GM18511 (cell line): ENCODE results near the gene CDC123.
"Not testable (repeated sequence)": the region's sequence is repeated elsewhere in the genome, so short reads cannot be mapped to it uniquely, and the experiment has no call there.

Experiments
- ATAC-seq: cut with Tn5 transposase; IDR thresholded peaks from one replicate; pipeline ENCODE4 v1.9.1; 2021; ENCODE audit warnings: mild to moderate bottlenecking, moderate library complexity; ENCODE audit not compliant: unreplicated experiment

CDC123 gene

DNA sequence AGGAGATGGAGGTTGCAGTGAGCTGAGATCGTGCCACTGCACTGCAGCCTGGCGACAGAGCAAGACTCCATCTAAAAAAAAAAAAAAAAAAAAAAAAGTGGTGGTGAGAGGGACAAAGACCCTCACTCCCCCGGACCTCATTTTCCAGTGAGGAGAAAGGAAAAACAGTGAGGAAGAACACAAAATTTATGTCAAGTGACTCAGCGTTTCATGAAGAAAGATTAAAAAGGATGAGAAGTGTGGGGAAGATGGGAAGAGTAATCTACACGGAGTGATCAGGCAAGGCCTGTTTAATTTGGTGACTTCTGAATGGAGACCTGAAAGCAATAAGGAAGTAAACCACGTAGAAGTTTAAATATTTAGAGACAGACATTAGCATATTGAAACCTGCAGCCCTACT is 7.3 kb upstream of the CDC123 start:
- no peak for ATAC-seq

DNA sequence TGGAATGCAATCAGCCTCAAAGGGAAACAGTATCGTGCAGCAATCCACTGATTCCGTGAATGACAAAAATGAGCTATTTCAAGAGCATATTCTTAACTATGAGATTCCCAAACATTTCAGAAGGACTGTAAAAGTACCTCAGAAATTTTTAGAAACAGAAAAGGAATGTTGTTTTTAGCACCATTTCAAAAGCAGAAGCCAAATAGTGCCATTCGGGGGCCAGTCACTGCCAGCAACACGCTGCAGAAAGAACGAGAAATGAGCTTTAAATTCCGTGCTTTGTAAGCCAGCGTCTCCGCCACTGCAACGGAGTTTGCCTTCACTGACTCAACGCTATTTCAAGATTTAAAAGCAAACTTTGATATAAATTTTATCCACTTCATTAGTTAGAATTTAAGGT is 6.6 kb upstream of the CDC123 start:
- ATAC-seq, result no peak

DNA sequence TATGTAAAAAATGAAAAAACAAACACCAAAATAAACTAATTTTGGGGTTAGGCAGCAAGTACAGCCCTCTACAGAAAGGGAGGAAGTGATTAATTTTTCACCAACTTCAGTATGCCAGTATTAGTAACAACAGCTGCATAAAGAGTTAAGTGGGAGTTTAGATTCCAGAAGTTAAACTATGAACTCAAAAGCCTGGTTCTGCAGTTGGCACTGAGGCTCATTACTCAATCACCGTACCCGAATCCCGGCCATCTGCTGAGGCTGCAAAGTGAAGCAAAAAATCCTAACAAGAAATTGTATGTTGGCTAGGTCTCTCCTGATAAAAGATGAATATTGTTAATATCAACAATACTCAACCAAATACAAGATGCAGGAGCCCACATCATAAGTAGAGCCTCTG is 4.3 kb upstream of the CDC123 start:
- ATAC-seq, result no peak

DNA sequence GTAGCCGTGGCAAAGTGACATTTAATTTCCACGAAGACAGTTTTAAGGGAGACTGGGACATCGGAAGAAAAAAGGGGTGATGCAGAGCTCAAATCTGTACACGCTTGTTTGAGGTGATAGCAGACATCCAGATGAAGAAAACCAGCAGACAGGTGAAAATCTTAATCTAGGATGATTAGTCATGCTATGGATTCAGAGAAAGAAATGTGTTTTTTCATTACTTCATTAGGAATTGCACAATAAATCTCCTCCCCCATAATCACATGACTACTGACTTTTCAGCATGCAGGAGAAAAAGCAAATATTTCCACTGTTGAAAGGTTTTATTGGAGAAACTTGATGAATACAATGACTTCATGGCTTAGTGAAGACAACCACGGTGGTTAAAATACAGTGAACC is 2.8 kb upstream of the CDC123 start:
- no peak for ATAC-seq

DNA sequence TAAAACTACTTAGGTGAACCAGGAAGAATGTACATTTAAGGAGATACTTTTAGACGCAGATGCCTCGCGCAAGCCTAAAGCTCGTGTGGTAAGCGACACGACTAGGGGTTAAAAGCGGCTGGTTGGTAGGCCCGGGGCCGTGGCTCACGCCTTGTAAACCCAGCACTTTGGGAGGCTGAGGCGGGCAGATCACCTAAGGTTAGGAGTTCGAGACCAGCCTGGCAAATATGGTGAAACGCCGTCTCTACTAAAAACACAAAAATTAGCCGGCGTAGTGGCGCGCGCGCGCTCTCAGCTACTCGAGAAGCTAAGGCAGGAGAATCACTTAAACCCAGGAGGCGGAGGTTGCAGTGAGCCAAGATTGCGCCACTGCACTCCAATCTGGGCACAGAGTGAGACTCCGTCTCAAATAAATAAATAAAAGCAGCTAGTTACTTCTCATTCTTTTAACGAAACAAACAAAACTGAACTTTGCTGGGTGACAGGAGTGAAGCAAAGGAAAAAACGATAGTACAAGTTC is 1.2 kb upstream of the CDC123 start:
- ATAC-seq, result no peak

DNA sequence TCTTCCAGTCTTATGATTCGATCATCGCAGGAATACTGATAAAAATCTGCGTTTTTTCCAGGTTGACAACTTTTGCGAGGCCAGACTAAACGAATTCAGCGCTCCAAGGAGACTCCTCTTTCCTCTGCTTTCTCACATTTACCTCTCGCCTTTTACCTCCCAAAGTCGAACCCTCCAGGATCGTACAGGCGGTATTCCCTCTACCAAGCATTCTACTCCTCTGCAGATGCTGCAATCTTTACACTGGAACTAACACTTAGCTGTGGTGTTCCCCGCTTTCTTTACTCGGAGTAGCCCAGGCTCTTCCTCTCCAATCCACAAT is 746 bp upstream of the CDC123 start:
- ATAC-seq, result peak; percentile 25

DNA sequence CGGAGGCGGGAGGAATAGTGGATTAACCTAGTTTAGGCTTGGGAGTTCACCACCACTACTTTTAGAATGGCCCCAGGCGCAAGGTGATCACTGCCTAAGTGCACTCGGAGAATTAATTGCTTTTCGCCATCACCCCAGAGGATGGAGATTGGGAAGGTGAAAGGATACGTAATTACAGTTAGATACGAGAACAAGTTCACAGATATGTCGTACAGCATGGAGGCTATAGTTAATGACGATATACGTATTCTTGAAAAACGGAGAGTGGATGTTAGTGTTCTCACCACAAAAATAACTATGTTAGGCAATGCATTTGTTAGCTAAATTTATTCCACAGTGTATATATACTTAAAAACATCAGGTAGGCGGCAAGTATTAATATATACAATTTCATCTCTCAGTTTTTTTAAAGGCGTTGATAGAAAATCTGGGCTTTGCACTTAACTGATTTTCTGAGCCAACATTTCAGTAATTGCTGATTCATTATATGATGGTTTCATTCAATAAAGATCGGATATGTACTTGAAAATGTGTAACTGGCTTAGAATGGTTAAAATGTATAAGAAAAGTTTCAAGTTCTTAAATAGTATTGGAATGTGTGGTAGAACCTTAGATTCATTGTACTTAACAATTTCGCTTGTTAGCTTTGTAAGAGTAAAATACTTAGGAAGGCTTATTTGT is 683 bp downstream of the CDC123 start:
- ATAC-seq, result no peak

DNA sequence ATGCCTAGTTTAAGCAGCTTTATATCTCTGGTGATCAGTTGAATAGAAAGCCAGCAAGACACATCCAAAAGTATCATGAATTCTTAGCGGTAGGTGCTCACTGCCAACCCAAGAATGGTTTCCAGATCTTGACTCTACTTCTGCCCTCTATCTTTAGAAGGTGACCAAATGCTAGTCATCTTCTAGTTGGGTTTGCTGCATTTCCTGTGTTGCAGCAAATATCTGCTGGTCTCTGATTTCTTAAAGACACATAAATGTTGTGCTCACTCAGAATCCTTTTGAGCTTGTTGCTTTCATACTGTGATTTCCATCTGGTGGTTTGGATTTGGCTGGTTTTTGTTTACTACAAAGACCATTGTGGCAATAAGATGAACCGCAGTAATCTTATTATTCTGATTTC is 2.2 kb downstream of the CDC123 start:
- no peak for ATAC-seq

DNA sequence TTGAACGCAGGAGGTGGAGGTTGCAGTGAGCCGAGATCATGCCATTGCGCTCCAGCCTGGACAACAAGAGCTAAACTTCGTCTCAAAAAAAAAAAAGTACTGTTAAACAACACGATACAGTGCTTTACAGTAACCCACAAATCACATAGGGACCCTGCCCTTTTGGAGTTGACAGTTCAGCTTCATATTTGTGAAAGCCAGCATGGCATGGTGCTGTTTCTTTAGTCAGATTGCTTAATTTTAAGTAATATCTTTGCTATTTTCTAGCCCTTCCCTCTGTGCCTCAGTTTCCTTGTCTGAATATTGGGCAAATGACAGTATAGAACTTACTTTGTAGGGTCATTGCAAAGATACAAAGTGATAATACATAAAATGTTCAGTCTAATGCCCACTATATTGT is 4.9 kb downstream of the CDC123 start:
- ATAC-seq, result no peak

DNA sequence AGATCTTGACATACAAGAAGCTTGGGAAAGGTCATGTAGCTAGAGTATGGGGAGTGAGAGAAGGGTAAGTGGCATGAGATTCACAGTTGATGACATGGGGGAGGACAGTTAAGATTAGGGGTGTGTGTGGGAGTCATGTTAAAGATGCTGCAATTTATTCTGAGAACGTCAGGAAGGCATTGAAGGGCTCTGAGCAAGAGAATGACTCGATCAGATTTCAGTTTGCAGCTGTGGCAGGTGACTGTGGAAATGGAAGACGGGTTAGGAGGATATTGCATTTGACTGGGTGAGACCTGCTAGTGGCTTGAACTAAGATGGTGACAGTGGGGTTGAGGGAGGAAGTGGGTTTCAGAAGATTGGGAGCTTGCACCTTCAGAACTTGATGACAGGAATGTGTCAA is 5.6 kb downstream of the CDC123 start:
- no peak for ATAC-seq

DNA sequence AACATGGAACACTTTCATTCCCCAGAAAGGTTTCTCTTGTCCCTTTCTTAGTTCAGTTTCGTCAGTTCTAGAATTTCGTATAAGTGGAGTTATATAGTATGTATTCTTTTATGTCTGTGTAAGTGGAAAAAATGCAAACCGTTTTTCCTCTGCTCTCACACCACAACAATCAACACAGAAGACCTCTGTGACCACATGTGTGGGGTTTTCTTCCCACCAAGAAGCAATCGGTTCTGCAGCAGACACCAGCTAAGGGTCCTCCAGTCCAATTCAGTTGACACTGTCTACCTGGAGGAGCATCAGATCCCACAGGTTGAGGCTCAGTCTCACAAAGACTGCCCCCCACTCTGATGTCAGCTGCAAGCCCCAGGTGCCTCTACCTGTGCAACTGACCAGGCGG is 6.2 kb downstream of the CDC123 start:
- no peak for ATAC-seq

DNA sequence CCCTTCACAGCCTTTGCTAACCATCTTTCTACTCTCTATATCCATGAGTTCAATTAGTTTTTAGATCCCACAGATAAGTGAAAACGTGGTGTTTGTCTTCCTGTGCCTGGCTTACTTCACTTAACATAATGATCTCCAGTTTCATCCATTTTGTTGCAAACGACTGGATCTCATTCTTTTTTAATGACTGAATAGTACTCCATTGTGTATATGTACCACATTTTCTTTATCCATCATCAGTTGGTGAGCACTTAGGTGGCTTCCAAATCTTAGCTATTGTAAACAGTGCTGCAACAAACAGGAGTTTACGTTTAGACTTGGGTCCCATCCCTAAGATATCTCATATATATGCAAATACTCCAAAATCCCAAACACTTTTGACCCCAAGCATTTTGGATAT is 9.1 kb downstream of the CDC123 start:
- no peak for ATAC-seq

DNA sequence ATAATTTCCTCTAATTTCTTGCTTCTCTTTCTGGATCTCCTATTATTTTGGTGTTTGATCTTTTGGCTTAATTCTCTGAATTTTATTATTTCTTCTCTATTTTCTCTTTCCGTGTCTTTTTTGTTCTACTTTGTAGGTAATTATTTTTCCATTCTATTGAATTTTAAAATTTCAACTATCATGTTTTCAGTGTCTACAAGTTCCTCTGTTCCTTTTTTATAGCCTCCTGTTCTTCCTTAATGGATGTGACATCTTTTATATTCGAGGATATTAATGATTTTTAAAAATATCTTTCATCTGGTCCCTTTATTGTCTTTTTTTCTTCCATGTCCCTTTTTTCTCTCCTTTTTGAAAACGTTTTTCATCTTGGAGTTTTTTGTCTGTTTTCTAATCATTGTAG is 11.1 kb downstream of the CDC123 start:
- no peak for ATAC-seq

DNA sequence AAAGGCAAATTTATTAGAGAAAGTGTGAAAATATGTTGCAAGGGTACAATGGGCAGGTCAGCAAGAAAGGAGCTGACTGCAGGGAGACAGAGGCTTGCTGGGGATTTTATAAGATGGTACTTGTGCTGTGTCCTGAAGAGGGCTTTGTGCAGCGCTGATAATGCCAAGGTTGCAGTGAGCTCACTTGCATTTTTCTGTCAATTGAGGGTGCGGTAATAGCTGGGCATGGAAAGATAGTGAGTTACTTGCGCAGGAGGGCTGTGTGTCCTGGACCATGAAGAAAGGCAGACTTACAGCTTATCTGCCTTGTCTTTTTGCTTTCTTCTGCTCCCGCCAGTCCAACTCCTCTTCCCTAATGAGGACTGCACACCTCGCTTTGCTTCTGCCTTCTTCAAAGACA is 12.5 kb downstream of the CDC123 start:
- ATAC-seq, result no peak

DNA sequence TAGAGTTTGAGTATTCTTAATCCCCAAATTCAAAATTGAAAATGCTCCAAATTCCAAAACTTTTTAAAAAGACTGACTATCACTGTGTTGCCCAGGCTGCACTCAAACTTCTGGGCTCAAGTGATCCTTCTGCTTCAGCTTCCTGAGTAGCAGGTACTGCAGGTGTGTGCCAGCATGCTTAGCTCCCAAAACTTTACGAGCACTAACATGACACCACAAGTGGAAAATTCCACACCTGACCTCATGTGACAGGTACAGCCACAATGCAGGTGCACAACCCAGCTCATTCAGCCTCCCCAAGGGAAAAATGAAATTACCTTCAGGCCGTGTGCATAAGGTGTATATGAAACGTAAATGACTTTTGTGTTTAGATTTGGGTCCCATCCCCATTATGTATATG is 16.5 kb downstream of the CDC123 start:
- no peak for ATAC-seq

DNA sequence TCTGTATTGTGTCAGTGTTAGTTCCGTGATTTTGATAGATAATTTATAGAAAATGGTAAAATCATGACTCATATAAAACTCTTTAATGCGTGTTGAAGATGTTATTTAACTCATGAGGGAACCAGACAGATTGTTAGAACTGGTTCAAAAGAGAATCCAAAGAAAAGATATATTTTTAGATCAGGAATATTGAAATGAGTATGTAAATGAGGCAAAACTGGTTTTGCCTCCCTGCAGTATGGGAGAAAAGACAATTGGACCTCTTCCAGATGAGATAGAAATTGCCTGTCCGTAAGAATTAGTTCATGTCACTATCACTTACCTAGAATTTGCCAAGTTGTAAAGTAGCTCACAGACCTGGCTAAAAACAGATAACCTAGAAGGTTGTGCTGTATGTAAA is 17.6 kb downstream of the CDC123 start:
- no peak for ATAC-seq

DNA sequence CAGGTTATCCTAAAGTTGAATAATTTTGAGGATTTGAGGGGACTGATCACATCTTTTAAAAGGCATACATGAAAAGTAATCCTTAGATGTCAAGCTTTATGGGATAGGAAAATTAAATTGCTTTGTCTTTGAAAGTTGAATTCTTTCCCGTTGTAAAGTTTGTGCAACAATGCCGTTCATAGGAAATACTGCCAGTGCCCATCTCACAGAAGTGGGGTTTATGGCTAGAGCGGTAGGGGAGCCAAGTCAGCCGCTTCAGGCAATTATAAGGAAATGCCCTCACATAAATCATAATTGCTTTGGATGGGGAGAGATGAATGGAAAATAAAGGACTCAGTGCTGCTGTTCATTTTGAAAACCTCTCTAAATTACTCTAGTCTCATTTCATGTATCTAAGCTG is 18.1 kb downstream of the CDC123 start:
- ATAC-seq, result no peak

DNA sequence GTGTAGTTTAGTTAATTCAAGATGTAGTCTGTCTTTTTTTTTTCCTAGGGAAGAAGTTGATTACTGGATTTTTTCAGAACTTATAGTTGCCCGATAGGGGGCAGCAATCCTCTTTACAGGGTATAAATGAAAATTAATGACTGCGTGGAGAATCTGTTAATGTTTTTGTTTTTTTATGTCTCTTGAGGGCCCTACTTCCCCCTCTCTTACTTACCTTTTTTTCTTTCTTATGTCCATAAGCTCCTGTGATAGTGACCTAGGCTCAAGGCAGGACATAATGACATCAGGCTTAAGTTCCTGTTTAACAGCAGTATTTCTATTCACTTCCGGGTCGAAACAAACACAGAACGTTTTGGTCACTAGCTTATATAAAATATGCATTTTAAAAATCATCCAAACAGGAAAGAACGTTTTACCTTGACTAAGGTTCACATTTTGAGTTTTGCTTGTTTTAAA is 18.8 kb downstream of the CDC123 start:
- ATAC-seq, result no peak

DNA sequence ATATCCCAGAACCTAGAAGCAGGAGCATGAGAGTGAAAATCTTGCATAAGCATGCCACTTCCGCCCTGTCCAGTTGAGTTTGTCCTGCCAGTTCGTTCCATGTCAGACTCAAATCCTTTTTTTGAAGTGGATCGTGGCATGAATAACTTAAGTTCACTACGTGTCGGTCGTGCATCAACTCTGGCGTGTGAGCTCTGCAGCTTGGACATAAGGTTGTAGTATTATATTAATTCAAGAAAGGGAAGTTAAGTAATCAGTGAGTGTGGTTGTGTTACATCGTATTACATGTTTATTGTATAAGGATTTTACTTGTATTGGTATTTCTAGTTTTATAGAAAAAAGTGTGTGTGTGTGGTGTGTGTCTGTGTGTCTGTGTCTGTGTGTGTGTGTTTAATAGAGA is 23.0 kb downstream of the CDC123 start:
- no peak for ATAC-seq

DNA sequence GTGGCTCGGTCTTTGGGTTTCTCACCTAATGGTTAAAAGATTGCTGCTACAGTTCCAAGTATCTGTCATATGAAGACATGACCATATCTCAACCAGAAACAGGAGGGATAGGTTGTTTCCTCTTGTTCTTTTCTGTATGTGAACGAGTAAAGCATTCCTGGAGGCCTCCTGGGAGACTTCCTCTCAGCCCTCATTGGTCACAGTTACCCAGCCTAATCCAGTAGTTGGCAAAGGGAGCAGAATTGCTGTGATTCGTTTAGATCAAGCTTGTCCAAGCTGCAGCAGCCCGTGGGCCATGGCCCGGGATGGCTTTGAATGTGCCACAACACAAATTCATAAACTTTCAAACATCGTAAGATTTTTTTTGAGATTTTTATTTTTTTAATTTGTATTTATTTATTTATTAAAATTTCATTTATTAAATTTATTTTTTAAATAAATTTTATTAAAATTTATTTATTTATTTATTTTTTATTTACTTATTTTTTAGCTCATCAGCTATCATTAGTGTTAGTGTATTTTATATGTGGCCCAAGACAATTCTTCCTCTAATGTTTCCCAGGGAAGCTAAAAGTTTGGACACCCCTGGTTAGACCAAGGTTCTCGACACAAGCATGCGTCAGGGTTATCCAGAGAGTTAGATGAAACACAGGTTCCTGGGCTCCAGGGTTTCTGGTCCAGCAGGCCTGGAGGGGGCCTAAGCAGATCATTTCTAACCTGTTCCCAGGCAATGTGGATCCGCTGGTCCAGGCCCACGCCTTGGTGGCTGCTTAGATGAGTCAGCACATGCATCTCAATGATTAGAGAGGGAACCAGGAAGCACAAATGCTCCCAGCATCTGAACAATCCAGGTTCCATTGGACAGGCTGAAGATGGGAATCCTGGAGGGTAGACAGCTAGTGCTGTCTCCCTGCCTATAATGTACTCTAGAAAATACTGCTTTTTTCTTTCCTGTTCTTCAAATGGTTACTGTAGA is 25.6 kb downstream of the CDC123 start:
- ATAC-seq, result no peak

DNA sequence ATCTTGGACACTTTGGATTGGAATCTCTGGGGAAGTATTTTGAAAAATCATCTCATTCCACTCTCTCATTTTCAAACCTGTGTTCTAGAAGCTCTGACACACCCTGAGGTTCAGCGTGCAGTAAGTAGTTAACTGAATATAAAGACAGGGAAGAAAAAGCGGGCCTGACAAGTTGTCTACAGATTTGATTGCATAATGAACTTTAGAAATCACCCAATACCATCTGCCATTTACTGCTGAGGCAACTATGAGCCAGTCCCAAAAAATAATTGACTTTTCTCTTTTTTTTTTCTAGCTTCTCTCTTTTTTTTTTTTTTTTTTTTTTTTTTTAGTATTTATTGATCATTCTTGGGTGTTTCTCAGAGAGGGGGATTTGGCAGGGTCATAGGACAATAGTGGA is 29.5 kb downstream of the CDC123 start:
- ATAC-seq, result no peak

DNA sequence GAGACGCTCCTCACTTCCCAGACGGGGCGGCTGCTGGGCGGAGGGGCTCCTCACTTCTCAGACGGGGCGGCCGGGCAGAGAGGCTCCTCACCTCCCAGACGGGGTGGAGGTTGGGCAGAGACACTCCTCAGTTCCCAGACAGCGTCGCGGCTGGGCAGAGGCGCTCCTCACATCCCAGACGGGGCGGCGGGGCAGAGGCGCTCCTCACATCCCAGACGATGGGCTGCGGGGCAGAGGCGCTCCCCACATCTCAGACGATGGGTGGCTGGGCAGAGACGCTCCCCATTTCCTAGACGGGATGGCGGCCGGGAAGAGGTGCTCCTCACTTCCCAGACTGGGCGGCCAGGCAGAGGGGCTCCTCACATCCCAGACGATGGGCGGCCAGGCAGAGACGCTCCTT is 30.4 kb downstream of the CDC123 start:
- not testable (repeated sequence) for ATAC-seq
